K562 (cell line): ENCODE results near the gene CPM. TPM values are rescaled to one million over a fixed set of nuclear protein-coding genes. Genes with fewer than 3 reads are reported as not detected.

Experiments used
- ATAC-seq: fragments of 200-7000 bp; cut with Tn5 transposase; 3 replicates; pipeline ENCODE4 v1.9.1; 2020; ENCODE audit warnings: moderate library complexity
- BruUV-seq: library from RNA; stranded (reverse); fragments of 400-500 nt; replicated peaks from 2 replicates; lab custom pipeline; 2021; lab: Mats Ljungman, UMichigan
- CTCF ChIA-PET: fragments of 300-600 bp; formaldehyde crosslinking; extraction: SDS; loops from one replicate; lab custom pipeline; 2021; ENCODE audit warnings: low intra/inter-chr PET ratio; lab: Yijun Ruan, JAX
- POLR2A ChIA-PET: fragments of 300-600, 350-650 bp; sonication (Branson Sonifier 250); formaldehyde crosslinking; extraction: SDS; loops from one replicate; lab custom pipeline; 2021; ENCODE audit warnings: antibody characterized with exemption, inconsistent platforms; lab: Yijun Ruan, JAX
- DNase-seq, 4 experiments: peaks; one replicate each; pipeline versions ENCODE4 v3.0.0 to v3.0.0-alpha.2; 2011 to 2018; ENCODE audit warnings: low spot score in 3 of 4, mixed read lengths in 3 of 4; ENCODE audit errors: extremely low read depth in 1 of 4
- FAIRE-seq: peaks from 2 replicates; lab custom pipeline; 2011; peaks lifted over from hg19 to GRCh38; lab: Jason Lieb, UNC
- H2AFZ ChIP-seq: 2 replicates; pipeline ENCODE4 v1.6.0; 2011; ENCODE audit warnings: low read depth, low read length, control low read depth, inconsistent platforms
- H3K27ac ChIP-seq: fragments of 200-600 bp; 3 replicates; pipeline ENCODE4 v1.8.0; 2011; ENCODE audit warnings: low read depth, mild to moderate bottlenecking, control low read depth, inconsistent platforms, low read length, moderate library complexity, mixed read lengths; ENCODE audit errors: extremely low read depth
- H3K27me3 ChIP-seq, 2 experiments: fragments of 300-600 bp in 1 of 2; 2 replicates in 1 of 2; 3 replicates in 1 of 2; pipeline versions ENCODE4 v1.6.0 to v1.8.0; 2011; ENCODE audit warnings: inconsistent platforms in 2 of 2, low read length in 2 of 2, mild to moderate bottlenecking in 1 of 2, mixed read lengths in 1 of 2, moderate library complexity in 1 of 2; ENCODE audit not compliant: control insufficient read depth in 2 of 2, insufficient read depth in 2 of 2
- H3K36me3 ChIP-seq: fragments of 300-600 bp; 3 replicates; pipeline ENCODE4 v1.8.0; 2011; ENCODE audit warnings: mild to moderate bottlenecking, low read length, inconsistent platforms; ENCODE audit not compliant: control insufficient read depth, insufficient read depth
- H3K4me1 ChIP-seq, 2 experiments: fragments of 200-600 bp in 1 of 2; replicated peaks in 1 of 2; 2 replicates in 1 of 2; 3 replicates in 1 of 2; pipeline versions ENCODE4 v1.5.1 to v1.8.0; 2011; ENCODE audit warnings: inconsistent platforms in 2 of 2, low read length in 2 of 2, mild to moderate bottlenecking in 1 of 2, mixed read lengths in 1 of 2, moderate library complexity in 1 of 2; ENCODE audit not compliant: control insufficient read depth in 2 of 2, insufficient read depth in 2 of 2
- H3K4me2 ChIP-seq: 2 replicates; pipeline ENCODE4 v1.6.1; 2011; ENCODE audit warnings: low read length, control low read depth, inconsistent platforms, mixed read lengths; ENCODE audit not compliant: insufficient read depth
- H3K4me3 ChIP-seq: fragments of 200-600 bp; sonication (generic), shearing (Covaris generic); 2 replicates; pipeline ENCODE4 v1.5.1; 2016; ENCODE audit warnings: control low read depth, inconsistent platforms
- H3K79me2 ChIP-seq: fragments of 200-600 bp; 3 replicates; pipeline ENCODE4 v1.8.0; 2011; ENCODE audit warnings: low read length, inconsistent platforms; ENCODE audit not compliant: control insufficient read depth, insufficient read depth
- H3K9ac ChIP-seq, 2 experiments: 2 replicates each; pipeline versions ENCODE4 v1.6.0 to v1.6.1; 2011; ENCODE audit warnings: low read depth in 2 of 2, low read length in 2 of 2, control low read depth in 1 of 2, inconsistent platforms in 1 of 2, mild to moderate bottlenecking in 1 of 2, mixed read lengths in 1 of 2; ENCODE audit not compliant: insufficient read depth in 1 of 2
- H3K9me1 ChIP-seq: one replicate; pipeline ENCODE4 v1.6.0; 2011; ENCODE audit warnings: inconsistent platforms, mild to moderate bottlenecking, low read length, moderate library complexity; ENCODE audit not compliant: control insufficient read depth, insufficient read depth
- H3K9me3 ChIP-seq: replicated peaks from 2 replicates; pipeline ENCODE4 v1.5.1; 2011; ENCODE audit warnings: low read depth, low read length, inconsistent platforms; ENCODE audit not compliant: control insufficient read depth, insufficient read depth
- H4K20me1 ChIP-seq: replicated peaks from 2 replicates; pipeline ENCODE4 v1.6.1; 2011; ENCODE audit warnings: low read length, inconsistent platforms, mixed read lengths; ENCODE audit not compliant: control insufficient read depth, insufficient read depth
- DEAF1 ChIP-seq: fragments of 450-650 bp; formaldehyde crosslinking; IDR thresholded peaks from 2 replicates; pipeline ENCODE4 v1.4.0; 2020; ENCODE audit warnings: mild to moderate bottlenecking, moderate library complexity
- IRF2 ChIP-seq: sonication (generic); formaldehyde crosslinking; IDR thresholded peaks from 2 replicates; pipeline ENCODE4 v1.8.1; 2022; ENCODE audit warnings: mild to moderate bottlenecking, missing genetic modification reagents
- POLR2A ChIP-seq: fragments of 450-650 bp; conservative IDR thresholded peaks from 2 replicates; pipeline ENCODE4 v1.6.1; 2016
- SUPT5H ChIP-seq: fragments of 450-650 bp; IDR thresholded peaks from 2 replicates; pipeline ENCODE4 v1.6.1; 2016
- WGBS: fragments of 100-300 bp; shearing (Covaris generic); methylation state at CpG from one replicate; pipeline ENCODE4 v1.1.6; 2016; ENCODE audit warnings: low coverage, mixed read lengths; ENCODE audit not compliant: insufficient coverage; ENCODE audit errors: missing lambda C conversion rate; 5-methylcytosine and 5-hydroxymethylcytosine counted together
- in situ Hi-C: fragments of 300-500 bp; cut with MboI; formaldehyde crosslinking; loops from 4 replicates; pipeline ENCODE4 v1.15.0; 2018; ENCODE audit warnings: inconsistent platforms, mixed read lengths
- intact Hi-C: fragments of 100-400 bp; cut with micrococcal nuclease; formaldehyde crosslinking; loops from 2 replicates; pipeline ENCODE4 v1.14.2; 2022
- polyA plus RNA-seq, 8 experiments: library from polyadenylated mRNA; depleted of rRNA in 4 of 8; stranded (reverse) in 5 of 8; unstranded in 3 of 8; fragments of >200 nt; fragmentation: Nextera tagmentation in 2 of 8; fragmentation: Illumina TruSeq in 1 of 8; extraction: Ambion mirVana in 2 of 8; extraction: Trizol in 1 of 8; gene quantifications; 2 replicates each; pipeline versions ENCODE4 v1.2.1 to v1.2.3, GENCODE V29; 2011 to 2014; ENCODE audit warnings: inconsistent platforms in 1 of 8, missing spikeins in 1 of 8
- total RNA-seq, 7 experiments: library from RNA; depleted of rRNA in 6 of 7; stranded (reverse); fragments of >200 nt in 6 of 7; fragmentation: Illumina TruSeq in 2 of 7; extraction: Trizol in 2 of 7; gene quantifications; 2 replicates each; pipeline versions ENCODE4 v1.2.1 to v1.2.3, GENCODE V29; 2011 to 2021; ENCODE audit warnings: low replicate concordance in 1 of 7

Gene CPM
- total and polyA plus RNA-seq, 9 of the 15 experiments (the other 6 are each of a cell fraction or from before 2014, with no cell fraction given): 0.31 TPM; not detected in 8

DNA sequence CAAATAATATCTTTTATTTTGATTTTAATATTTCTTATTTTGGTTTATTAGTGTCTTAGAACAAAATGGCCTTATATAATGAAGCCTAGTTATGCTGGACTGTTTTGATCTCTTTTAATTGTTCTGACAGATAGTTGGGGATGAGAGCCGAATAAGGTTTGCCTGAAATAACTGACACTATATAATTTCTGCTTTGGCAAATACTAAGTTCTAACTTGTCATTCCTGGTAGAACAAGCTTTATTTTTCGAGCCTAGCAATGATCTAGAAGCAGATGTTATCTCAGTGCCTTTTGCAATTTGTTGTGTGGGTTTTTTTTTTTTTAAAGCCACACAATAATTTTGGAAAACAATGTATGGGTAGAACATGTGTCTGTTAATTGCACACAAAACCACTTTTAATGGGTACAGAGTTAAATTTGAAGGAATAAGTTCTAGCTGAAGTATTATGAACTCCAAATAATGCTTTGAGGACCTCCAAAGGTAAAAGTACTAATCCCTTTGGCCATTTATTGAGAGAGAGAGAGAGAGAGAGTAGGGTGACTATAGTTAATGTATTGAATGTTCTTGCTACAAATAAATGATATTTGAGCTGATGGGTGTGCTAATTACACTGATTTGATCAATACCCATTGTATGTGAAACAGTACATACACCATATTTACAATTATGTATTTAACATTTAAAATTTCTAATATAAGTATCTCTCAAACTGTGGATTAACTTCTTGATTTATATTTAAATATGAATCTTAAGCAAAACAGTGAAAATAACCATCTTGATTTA is 90.0 kb downstream of the CPM start:
- no TSS peak for BruUV-seq
- in situ Hi-C loops: no loop called here
- intact Hi-C loops: no loop called here
- ChIA-PET CTCF (no interaction called here), POLR2A (interaction anchor here (1.3 to 3.4 kb wide), 4 partner anchors 8 to 15 kb away, joined by 4 to 12 read pairs (median 5); no protein-coding TSS in a partner anchor)
- 82% methylated on average over 2 of the region's 2 CpGs for WGBS
- no peak overlapping the region for H2AFZ ChIP-seq
- H3K36me3 ChIP-seq: peaks cover 58% of the 10 kb centered on the region
- no peak overlapping the region for H3K4me2 ChIP-seq
- DNase-seq (no peak), FAIRE-seq (no peak), ATAC-seq (no peak)
- H3K27me3 ChIP-seq: no peaks in the 10 kb centered on the region
- H3K4me3 ChIP-seq: no peak overlapping the region
- no peaks in the 10 kb centered on the region for H3K9me3 ChIP-seq
- H3K79me2 ChIP-seq: no peaks in the 10 kb centered on the region
- H4K20me1 ChIP-seq: 0 out of 2 replicates have a peak, but pooled peaks cover 3% of the 10 kb centered on the region
- no peak overlapping the region for H3K9ac ChIP-seq
- no peaks in the 10 kb centered on the region for H3K4me1 ChIP-seq
- no peak for TF ChIP-seq IRF2 (CRISPR knock-in tag)
- TF ChIP-seq SUPT5H: 0 out of 2 replicates have a peak, but pooled peaks have one; percentile 9
- H3K9me1 ChIP-seq: no peaks in the 10 kb centered on the region
- H3K27ac ChIP-seq: no peak overlapping the region

- no peak for FAIRE-seq
- Histone ChIP-seq H2AFZ (no peak overlapping the region), H3K4me3 (no peak overlapping the region), H3K9me3 (no peaks in the 10 kb centered on the region), H3K4me2 (no peak overlapping the region), H3K4me1 (no peaks in the 10 kb centered on the region), H4K20me1 (0 out of 2 replicates have a peak, but pooled peaks cover 3% of the 10 kb centered on the region), H3K9me1 (no peaks in the 10 kb centered on the region), H3K79me2 (no peaks in the 10 kb centered on the region), H3K36me3 (peaks cover 66% of the 10 kb centered on the region), H3K9ac (no peak overlapping the region), H3K27ac (no peak overlapping the region), H3K27me3 (no peaks in the 10 kb centered on the region)
- in situ Hi-C loops: no loop called here
- intact Hi-C loops: no loop called here
- CTCF ChIA-PET: no interaction called here
- BruUV-seq: no TSS peak
- DNase-seq: no peak
- POLR2A ChIA-PET: interaction anchor here (1.3 to 3.4 kb wide), 3 partner anchors 12 to 14 kb away, joined by 4 to 12 read pairs (median 5); no protein-coding TSS in a partner anchor
- TF ChIP-seq DEAF1 (CRISPR knock-in tag) (no peak), POLR2A (0 out of 2 replicates have a peak, but pooled peaks have one; percentile 23)
- ATAC-seq: no peak
- WGBS: 96% methylated on average over 3 of the region's 3 CpGs
These were observed 90.8 kb downstream of the CPM start for GRCh38 chr12:68842123-68842522.
